Lower leg skin (tissue), 3 donors: ENCODE measurements around the gene PNPLA8.

Source experiments
- CTCF ChIP-seq, 3 donors: fragments of 450-650 bp; IDR thresholded peaks; one replicate each; pipeline ENCODE4 v1.5.1; 2016; ENCODE audit warnings: antibody characterized with exemption in 3 of 3, mild to moderate bottlenecking in 3 of 3, moderate library complexity in 2 of 3
- POLR2A ChIP-seq, 2 donors: fragments of 450-650 bp; IDR thresholded peaks; one replicate each; pipeline ENCODE4 v1.6.1; 2016 to 2017; ENCODE audit warnings: antibody characterized with exemption in 2 of 2, mild to moderate bottlenecking in 1 of 2, moderate library complexity in 1 of 2

DNA sequence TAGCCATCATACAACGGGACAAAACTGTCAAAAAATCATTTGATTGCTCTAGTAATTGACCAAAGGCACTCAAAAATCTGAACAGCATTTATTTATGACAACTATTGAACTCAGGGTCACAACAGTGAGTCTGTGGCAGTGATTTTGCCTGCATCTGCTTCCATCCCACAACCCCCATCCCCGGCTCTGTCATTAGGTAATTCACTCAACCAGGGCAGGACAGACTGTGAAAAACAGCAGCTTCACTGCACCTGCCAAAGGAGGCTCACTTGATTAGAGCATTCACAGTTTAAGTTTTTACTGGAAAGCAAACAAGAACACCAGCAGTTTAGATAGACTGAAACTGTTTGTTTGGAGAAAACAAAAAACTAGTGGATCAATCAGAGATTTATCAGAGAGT, 91.9 kb downstream of the PNPLA8 start:
- TF ChIP-seq POLR2A (IDR thresholded peaks at IDR 0.05) (no peak), CTCF (IDR thresholded peaks at IDR 0.05) (no peak)
